GM21381 (cell line): Measurements from ENCODE around the gene BRIP1.
"Not testable (repeated sequence)": the region's sequence is repeated elsewhere in the genome, so short reads cannot be mapped to it uniquely, and the experiment has no call there.

Experiments used
- ATAC-seq: cut with Tn5 transposase; IDR thresholded peaks from one replicate; pipeline ENCODE4 v1.9.1; 2021; ENCODE audit warnings: mild to moderate bottlenecking, moderate library complexity; ENCODE audit not compliant: unreplicated experiment

The BRIP1 gene

DNA sequence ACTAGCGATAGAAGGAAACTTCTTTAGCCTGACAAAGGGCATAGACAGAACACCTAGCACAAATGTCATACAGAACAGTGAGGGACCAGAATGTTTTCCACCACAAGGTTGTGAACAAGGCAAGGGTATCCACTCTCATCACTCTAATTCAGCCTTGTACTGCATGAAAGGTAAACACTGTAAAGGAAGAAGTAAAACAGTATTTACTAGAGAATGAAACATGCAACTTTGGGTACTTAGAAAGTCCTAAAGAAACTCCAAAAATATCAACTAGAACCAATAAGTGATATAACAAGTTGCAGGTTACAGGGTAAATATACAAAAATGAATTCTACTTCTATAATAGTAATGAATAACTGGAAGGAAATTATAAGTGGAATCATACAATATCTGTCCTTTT, 32.2 kb downstream of the BRIP1 start:
- no peak for ATAC-seq

DNA sequence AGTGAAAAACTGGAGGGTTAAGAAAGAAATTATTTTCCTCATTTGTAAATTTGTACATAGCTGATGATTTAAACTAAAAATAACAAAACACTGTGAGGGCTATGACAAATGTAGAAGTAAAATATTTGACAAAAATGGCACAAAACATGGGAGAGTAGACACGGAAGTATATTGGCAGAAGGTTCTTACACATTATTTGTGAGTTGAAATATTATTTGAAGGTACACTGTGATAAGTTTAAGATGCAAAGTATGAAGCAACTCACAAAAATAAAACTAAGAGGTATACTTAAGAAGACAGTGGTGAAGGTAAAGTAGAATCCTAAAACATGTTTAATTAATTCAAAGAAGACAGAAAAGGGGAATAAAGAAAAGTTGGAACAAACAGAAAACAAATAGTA, 34.6 kb downstream of the BRIP1 start:
- ATAC-seq = no peak

DNA sequence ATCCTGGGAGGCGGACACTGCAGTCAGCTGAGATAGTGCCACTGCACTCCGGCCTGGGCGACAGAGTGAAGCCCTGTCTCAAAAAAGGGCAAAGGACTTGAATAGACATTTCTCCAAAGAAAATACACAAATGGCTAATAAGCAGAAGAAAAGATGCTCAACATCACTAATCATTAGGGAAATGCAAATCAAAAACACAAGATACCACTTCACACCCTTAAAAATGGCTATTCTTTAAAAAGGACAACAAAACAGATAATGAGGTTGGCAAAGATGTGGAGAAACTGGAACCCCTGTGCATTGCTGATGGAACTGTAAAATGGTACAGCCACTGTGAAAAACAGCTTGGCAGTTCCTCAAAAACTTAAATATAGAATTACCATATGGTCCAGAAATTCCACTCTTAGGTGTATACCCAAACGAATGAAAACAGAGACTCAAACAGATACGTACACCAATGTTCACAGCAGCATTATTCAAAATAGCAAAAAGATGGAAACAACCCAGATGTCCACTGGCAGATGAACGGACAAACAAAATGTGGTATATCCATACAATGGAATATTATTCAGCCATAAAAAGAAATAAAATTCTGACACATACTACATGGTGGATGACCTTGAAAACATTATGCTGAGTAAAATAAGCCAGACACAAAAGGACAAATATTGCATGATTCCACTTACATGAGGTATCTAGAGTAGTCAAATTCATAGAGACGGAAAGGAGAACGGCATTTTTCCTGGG, 35.5 kb downstream of the BRIP1 start:
- no peak for ATAC-seq

DNA sequence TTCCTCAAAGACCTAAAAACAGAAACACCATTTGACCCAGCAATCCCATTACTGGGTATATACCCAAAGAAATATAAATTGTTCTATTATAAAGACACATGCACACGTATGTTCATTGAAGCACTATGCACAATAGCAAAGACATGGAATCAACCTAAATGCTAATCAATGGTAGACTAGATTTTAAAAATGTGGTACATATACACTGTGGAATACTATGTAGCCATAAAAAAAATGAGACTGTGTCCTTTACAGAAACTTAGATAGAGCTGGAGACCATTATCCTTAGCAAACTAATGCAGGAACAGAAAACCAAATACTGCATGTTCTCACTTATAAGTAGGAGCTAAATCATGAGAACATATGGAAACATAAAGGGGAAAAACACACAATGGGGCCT, 36.5 kb downstream of the BRIP1 start:
- ATAC-seq = not testable (repeated sequence)

DNA sequence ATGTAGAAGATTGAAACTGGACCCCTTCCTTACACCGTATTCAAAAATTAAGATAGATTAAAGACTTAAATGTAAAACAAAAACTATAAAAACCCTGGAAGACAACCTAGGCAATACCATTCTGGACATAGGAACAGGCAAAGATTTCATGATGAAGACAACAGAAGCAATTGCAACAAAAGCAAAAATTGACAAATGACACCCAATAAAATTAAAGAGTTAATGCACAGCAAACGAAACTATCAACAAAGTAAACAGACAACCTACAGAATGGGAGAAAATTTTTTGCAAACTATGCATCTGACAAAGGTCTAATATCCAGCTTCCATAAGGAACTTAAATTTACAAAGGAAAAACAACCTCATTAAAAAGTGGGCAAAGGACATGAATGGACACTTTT, 37.1 kb downstream of the BRIP1 start:
- ATAC-seq = not testable (repeated sequence)

DNA sequence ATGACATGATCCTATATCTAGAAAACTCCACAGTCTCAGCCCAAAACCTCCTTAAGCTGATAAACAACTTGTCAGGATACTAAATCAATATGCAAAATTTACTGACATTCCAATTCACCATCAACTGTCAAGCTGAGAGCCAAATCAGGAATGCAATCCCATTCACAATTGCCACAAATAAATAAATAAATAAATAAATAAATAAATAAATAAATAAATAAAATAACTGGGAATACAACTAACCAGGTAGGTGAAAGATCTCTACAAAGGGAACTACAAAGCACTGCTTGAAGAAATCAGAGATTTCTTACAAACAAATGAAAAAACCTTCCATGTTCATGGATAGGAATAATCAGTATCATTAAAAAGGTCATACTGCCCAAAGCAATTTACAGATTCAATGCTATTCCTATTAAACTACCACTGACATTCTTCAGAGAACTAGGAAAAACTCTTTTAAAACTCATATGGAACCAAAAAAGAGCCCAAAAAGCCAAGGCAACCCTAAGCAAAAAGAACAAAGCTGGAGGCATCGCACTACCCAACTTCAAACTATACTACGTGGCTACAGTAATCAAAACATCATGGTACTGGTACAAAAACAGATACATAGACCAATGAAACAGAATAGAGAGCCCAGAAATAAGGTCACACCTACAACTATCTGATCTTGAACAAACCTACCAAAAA, 37.7 kb downstream of the BRIP1 start:
- ATAC-seq = no peak

DNA sequence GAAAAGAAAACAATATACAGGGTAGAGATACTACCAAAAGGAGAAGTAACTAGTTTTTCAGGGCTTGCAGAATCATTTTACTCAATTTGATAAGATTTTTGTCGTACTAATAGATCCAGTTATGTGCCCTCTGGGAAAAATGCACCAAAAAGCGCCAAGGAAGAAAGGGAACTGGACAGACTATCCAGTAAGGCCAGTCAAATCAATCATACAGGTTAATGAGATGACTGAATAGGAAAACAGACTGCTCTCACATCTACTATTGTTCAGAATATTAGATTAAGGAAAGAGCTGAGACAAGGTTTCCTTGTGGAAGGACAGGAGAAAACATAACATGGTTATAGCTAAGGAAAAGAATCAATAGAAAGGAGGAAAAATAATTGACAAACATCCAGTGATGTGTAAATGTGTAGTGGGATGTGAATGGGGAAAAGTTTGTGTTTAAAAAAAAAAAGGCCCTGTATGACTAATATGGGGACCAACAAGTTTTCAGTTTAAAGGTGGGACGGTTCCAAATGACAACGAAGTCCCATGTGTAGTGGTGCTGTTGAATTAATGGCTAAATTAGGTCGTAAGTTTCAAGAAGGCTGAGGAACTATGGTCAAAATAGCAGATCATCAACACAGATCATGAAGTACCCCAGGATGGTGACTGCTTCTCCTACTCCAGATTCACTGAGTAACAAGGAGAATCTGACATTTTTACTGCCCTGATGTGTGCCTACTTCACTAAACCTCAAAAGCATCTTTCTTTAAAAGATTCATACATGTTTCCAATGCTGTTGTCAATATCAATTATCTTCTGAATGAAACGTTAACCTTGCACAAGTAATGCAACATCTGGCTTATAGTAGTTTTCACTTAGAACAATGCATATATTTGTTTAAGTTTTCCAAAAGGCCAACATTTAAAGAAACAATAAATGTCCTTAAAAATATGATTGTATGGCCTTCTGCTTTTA, 40.7 kb downstream of the BRIP1 start:
- ATAC-seq = no peak

DNA sequence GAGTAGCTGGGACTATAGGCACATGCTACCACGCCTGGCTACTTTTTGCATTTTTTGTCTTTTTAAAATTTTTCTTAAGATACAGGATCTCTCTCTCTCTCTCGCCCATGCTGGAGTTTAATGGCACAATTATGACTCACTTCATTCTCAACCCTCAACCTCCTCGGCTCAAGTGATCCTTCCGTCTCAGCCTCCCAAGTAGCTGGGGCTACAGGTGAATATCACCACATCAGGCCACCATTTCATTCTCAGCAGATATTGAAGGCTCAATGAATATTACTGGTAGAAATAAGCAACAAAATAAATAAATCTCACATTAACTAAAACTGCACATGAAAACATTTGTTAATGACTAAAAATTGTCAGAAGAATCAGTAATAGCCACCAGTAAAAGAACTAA, 41.7 kb downstream of the BRIP1 start:
- ATAC-seq = no peak

DNA sequence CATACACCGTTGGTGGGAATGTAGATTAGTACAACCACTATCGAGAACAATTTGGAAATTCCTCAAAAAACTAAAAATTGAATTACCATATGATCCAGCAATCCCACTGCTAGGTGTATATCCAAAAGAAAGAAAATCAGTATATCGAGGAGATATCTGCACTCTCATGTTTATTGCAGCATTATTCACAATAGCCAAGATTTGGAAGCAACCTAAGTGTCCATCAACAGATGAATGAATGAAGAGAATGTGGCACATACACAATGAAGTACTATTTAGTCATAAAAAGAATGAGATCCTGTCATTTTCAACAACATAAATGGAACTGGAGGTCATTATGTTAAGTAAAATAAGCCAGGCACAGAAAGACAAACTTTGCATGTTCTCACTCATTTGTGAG, 44.1 kb downstream of the BRIP1 start:
- ATAC-seq = not testable (repeated sequence)

DNA sequence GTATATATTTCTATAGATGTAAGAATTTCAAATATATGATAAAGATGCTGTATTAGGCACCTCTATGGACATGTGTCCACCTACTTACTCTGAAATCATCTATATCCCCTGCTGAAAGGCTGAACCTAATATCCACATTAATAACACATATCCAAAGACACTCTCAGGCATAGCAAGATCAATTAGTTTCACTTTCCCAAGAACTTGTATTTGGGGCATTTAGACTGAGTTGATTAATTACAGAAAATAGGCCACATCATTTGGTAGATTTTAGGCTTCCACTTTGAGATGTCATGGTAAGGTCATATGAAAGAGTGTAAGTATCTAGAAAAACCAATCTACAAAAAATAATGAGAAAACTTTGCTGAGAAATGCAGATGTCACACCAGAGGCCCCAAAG, 45.1 kb downstream of the BRIP1 start:
- ATAC-seq = no peak

DNA sequence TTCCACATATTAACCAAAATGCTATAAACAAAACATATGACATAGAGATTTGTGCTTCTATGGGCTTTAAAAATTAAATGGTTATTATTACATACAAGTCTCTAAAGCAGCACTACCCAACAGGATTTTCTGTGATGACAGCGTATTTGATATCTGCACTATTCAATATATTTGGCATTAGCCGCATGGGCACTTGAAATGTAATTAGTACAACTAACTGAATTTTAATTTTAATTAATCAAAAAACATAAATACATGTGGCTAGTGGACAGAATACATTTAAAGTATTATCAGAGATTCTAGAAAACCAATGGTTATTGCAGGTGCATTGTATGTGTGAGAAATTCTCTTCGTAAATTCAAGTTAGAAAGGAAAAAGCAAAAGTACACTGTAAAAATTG, 45.9 kb downstream of the BRIP1 start:
- ATAC-seq = no peak

DNA sequence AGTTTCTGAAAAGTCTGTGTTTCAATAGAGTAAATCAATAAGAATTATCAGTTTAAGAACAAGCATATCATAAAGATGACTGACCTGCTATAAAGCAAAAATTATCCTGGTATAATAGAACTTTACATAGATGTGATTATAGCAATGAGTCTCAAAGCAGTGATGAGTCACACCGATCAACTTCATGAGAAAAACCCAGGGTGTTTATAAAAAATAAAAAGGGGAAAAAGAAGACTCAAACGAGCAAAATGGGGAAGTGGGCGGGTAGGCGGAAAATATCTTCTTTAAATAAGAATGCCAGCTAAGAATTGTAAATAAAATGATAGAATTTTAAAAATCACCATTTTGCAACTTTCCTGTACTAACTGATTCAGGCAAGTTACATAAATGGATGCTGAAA, 46.8 kb downstream of the BRIP1 start:
- ATAC-seq = no peak

DNA sequence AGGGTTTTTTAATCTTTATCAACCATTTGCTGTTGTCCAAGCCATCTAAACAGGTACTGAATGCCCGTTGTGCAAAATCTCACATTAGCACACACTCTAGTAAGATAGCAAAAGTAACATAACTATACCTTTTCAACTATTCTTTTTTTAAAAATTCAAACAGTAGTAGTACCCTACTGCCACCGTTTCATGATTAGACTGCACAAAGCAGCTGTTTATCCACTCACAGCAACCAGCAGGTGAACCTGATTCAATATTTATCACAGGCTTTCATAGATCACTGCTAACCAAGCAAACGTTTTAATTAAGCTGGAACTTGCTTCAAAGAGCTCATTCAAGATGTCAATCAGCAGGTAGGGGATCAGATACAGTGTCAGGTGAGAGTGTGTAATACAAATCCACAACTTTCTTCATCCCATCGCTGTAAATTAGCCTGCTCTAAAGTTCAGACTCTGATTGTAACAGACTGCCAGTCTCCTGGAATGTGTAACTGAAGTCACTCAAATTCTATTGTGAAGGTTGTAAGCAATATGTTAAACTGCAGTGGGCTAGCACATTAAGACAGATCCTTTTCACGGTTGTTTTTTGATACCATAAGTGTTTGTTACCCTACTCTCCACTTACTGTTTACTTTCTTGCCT, 47.3 kb downstream of the BRIP1 start:
- ATAC-seq = no peak

DNA sequence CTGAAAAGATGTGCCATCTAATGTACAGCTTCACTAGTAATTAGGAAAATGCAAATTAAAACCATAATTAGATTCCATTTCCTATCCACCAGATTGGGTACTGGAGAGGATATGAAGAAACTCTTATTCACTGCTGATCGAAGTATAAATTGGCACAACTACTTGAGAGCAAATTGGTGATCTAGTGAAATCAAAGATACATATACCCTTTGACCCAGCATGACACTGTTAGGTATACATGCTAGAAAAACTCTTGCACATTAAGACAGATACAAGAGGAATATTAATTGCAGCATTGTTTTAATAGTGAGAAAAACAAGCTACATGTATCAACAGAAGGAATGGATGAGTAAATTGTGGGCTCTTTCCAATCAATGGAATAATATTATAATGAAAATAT, 48.8 kb downstream of the BRIP1 start:
- no peak for ATAC-seq

DNA sequence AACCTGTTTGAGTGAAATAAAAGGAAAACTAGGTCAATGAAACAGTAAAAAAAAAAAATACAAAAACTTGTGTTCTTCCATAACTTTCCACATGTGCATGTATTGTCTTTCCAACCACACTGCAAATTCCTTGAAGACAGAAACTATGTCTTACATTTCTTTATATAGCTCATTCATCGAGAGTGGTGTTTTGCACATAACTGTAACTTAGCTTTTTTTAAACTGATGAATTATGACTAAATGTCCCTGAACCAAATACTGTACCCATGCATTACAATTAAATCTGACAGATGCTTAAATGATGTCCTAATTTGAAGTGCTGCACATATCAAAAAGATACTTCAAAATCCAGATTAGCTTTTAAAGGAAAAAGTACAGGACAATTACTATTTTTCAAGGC, 50.1 kb downstream of the BRIP1 start:
- no peak for ATAC-seq

DNA sequence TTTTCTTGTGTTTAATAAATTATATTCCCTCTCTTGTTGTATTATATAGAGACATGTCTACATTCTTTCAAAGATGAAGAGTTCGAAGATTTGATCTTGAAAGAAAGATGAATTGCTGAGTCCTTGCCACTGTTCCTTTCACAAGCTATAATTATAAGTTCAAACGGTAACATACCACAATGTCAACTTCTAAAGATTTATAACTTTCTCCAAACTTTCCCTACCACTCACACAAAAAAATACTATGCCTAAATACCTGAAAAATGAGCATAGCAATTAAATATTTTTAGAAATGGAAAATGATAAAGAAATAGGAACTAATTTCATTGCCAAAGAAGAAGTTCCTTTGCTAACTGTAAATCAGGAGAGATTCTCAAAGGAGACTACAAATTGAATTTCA, 50.6 kb downstream of the BRIP1 start:
- no peak for ATAC-seq

DNA sequence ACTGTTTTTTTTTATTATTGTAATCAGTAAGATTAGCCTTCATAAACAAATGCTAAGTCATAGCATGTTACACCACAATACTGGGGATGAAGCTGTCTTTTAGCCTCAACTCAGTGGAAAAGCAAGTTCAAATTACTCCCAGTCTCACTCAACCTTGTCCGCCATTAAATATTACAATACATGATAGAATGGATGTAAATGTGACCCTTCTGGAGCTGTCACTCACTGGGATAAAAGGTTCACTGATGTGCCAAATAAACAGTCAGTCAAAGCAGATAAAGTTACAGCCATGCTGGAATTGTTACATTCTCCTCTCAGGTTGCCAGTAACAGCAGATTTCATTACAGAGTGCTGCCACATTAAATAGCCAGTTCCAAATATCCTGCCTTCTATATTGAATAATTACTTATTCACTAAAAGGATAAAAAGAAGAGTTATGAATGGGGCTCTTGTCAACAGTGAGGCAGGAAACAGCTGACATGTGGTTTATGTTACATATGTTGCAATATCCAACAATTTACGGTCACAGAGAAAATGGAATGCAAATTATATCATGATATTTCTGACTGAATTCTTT, 53.4 kb downstream of the BRIP1 start:
- ATAC-seq = no peak

DNA sequence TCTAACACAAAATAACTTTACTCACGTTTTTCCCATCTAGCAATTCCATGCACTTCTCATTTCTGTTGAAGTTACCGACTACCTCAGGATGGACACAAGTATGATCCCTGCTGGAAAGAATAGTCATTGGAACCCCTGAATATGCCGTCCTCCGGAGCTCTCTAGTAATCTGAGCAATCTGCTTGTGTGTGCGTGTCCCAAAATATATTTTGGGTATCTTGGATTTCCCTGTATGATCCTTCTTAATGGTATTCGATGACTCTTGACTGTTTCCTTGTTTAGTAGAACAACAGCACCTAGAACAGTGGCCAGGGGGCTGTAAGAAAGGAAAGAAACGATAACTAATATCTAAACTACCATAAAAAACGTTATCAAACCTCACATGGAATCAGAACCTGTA, 54.9 kb downstream of the BRIP1 start:
- no peak for ATAC-seq

DNA sequence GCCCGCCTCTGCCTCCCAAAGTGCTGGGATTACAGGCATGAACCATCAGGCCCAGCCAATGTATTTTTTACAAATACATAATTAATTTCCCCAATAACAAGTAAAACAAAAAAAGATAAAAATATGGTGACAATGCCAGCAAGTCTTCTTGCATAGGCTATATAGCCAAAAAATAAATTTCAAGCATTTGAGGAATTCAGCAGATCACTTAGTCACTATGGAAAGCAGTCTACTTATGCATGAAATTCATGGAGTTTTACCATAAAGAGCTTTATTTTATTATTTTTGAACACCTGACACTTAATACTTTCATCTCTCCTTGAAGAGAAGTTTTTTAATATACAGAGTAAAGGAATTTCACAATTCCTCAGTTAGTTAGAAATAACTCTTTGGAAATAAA, 56.4 kb downstream of the BRIP1 start:
- ATAC-seq = no peak

DNA sequence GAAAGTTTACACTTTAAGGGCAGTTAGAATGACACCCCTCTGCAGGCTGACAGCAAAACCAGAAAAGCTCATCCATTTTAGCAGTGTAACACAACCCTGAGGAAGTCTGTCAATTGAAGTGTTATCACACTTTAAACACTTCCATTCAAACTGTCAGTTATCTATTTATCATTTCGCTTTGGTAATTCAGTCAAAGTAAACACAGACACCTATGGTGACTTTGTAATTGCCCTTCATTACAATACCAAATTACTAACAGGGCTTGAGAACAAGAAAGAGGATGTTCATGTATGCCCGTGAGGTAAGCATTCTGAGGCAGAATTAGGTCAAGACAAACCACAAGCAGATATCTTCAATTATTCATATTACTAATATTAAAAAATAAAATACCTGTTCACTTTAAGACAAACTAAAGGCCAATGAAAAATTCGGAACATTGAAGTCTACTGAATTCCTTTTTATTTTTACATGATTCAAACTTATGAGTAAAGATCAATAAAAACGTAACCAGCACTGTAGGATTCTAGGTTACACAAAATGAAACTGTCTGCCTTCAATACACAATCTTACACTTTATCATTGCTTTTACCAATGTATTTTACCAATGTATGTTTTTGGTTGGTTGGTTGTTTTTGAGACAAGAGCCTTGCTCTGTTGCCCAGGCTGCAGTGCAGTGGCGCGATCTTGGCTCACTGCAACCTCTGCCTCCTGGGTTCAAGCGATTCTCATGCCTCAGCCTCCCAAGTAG, 57.1 kb downstream of the BRIP1 start:
- ATAC-seq = no peak
